GM12878 (cell line): ENCODE measurements around the gene SEC14L1. TPM values are rescaled to one million over a fixed set of nuclear protein-coding genes. Genes with fewer than 3 reads are reported as not detected.

Experiments used
- ATAC-seq: fragments of 200-7000 bp; cut with Tn5 transposase; 3 replicates; pipeline ENCODE4 v1.9.1; 2020; ENCODE audit warnings: mild to moderate bottlenecking, moderate library complexity
- BruUV-seq: library from RNA; stranded (reverse); fragments of 400-500 nt; replicated peaks from 2 replicates; lab custom pipeline; 2021; lab: Mats Ljungman, UMichigan
- CTCF ChIA-PET: fragments of 300-600 bp; sonication (Branson Sonifier 250); formaldehyde crosslinking; extraction: SDS; loops from one replicate; lab custom pipeline; 2021; ENCODE audit warnings: inconsistent platforms; lab: Yijun Ruan, JAX
- POLR2A ChIA-PET: fragments of 350-600 bp; formaldehyde crosslinking; extraction: SDS; loops from one replicate; lab custom pipeline; 2021; ENCODE audit warnings: inconsistent platforms; lab: Charles Lee
- RAD21 ChIA-PET: fragments of 300-600 bp; sonication (Branson Sonifier 250); formaldehyde crosslinking; loops from one replicate; lab custom pipeline; 2023; ENCODE audit warnings: antibody characterized with exemption; ENCODE audit not compliant: unreplicated experiment; lab: Charles Lee
- SMC1A ChIA-PET: fragments of 300-600 bp; sonication (Branson Sonifier 250); formaldehyde crosslinking; loops from one replicate; lab custom pipeline; 2023; ENCODE audit not compliant: unreplicated experiment, uncharacterized antibody; lab: Charles Lee
- DNase-seq: peaks from one replicate; pipeline ENCODE4 v3.0.0-alpha.2; 2011; ENCODE audit warnings: low read depth, low spot score
- FAIRE-seq: peaks from 3 replicates; lab custom pipeline; 2011; peaks lifted over from hg19 to GRCh38; lab: Jason Lieb, UNC
- H2AFZ ChIP-seq: 2 replicates; pipeline ENCODE4 v1.6.0; 2011; ENCODE audit warnings: low read depth, low read length, control low read depth; ENCODE audit not compliant: control insufficient read depth
- H3K27ac ChIP-seq: 2 replicates; pipeline ENCODE4 v1.5.1; 2011; ENCODE audit warnings: control low read depth; ENCODE audit not compliant: control insufficient read depth, insufficient read depth
- H3K27me3 ChIP-seq, 2 experiments: replicated peaks in 1 of 2; 2 replicates each; pipeline versions ENCODE4 v1.6.0 to v1.6.1; 2011; ENCODE audit warnings: low read length in 1 of 2; ENCODE audit not compliant: control insufficient read depth in 2 of 2, insufficient read depth in 2 of 2
- H3K36me3 ChIP-seq, 2 experiments: 2 replicates each; pipeline ENCODE4 v1.5.1; 2011; ENCODE audit warnings: low read length in 1 of 2; ENCODE audit not compliant: control insufficient read depth in 2 of 2, insufficient read depth in 2 of 2
- H3K4me1 ChIP-seq: 2 replicates; pipeline ENCODE4 v1.6.1; 2011; ENCODE audit warnings: mild to moderate bottlenecking, low read length, moderate library complexity, mixed read lengths; ENCODE audit not compliant: control insufficient read depth, insufficient read depth
- H3K4me2 ChIP-seq: 2 replicates; pipeline ENCODE4 v1.6.0; 2011; ENCODE audit warnings: control low read depth; ENCODE audit not compliant: control insufficient read depth, insufficient read depth
- H3K4me3 ChIP-seq: fragments of 200-600 bp; sonication (generic); 2 replicates; pipeline ENCODE4 v1.5.1; 2016
- H3K79me2 ChIP-seq: 2 replicates; pipeline ENCODE4 v1.6.0; 2011; ENCODE audit warnings: low read length; ENCODE audit not compliant: control insufficient read depth, insufficient read depth
- H3K9ac ChIP-seq: 2 replicates; pipeline ENCODE4 v1.8.0; 2011; ENCODE audit warnings: low read length, control low read depth, mixed read lengths; ENCODE audit not compliant: control insufficient read depth, insufficient read depth
- H3K9me3 ChIP-seq: replicated peaks from 3 replicates; pipeline ENCODE4 v1.5.1; 2011; ENCODE audit warnings: mild to moderate bottlenecking, low read length; ENCODE audit not compliant: control insufficient read depth, insufficient read depth
- H4K20me1 ChIP-seq: 2 replicates; pipeline ENCODE4 v1.6.0; 2011; ENCODE audit not compliant: control insufficient read depth, insufficient read depth
- BACH1 ChIP-seq: fragments of 450-650 bp; IDR thresholded peaks from 2 replicates; pipeline ENCODE4 v1.6.1; 2017; ENCODE audit warnings: mild to moderate bottlenecking, borderline replicate concordance
- CBFB ChIP-seq: IDR thresholded peaks from 2 replicates; pipeline ENCODE4 v1.6.1; 2016; ENCODE audit warnings: antibody characterized with exemption, low read depth
- CHD2 ChIP-seq: IDR thresholded peaks from 2 replicates; pipeline ENCODE4 v1.6.1; 2011; ENCODE audit warnings: low read depth, low read length, improper control_type of control experiment, borderline replicate concordance
- E2F8 ChIP-seq: fragments of 450-650 bp; IDR thresholded peaks from 2 replicates; pipeline ENCODE4 v1.6.1; 2018; ENCODE audit warnings: mild to moderate bottlenecking, low read depth, moderate library complexity; ENCODE audit not compliant: partially characterized antibody
- ELK1 ChIP-seq: IDR thresholded peaks from 2 replicates; pipeline ENCODE4 v1.6.1; 2012; ENCODE audit warnings: low read depth, low read length, improper control_type of control experiment
- MEF2B ChIP-seq: fragments of 450-650 bp; IDR thresholded peaks from 2 replicates; pipeline ENCODE4 v1.6.1; 2018; ENCODE audit warnings: mild to moderate bottlenecking, moderate library complexity; ENCODE audit not compliant: partially characterized antibody, poor library complexity, severe bottlenecking
- MLLT1 ChIP-seq: fragments of 450-650 bp; IDR thresholded peaks from 2 replicates; pipeline ENCODE4 v1.6.1; 2016; ENCODE audit warnings: mild to moderate bottlenecking
- MTA3 ChIP-seq: IDR thresholded peaks from 2 replicates; pipeline ENCODE4 v1.6.1; 2012; ENCODE audit warnings: low read length, inconsistent platforms, borderline replicate concordance
- NFYB ChIP-seq: IDR thresholded peaks from 2 replicates; pipeline ENCODE4 v1.6.1; 2011; ENCODE audit warnings: low read depth, mild to moderate bottlenecking, low read length, improper control_type of control experiment, moderate library complexity; ENCODE audit not compliant: insufficient read depth
- POLR2A ChIP-seq: IDR thresholded peaks from 2 replicates; pipeline ENCODE4 v1.6.1; 2011; ENCODE audit warnings: low read depth, mild to moderate bottlenecking, low read length
- POLR2AphosphoS5 ChIP-seq: IDR thresholded peaks from 2 replicates; pipeline ENCODE4 v1.6.1; 2011; ENCODE audit warnings: mild to moderate bottlenecking, low read length, inconsistent platforms
- POU2F2 ChIP-seq: IDR thresholded peaks from 3 replicates; pipeline ENCODE4 v1.6.1; 2011; ENCODE audit warnings: low read depth, mild to moderate bottlenecking, low read length, borderline replicate concordance
- RELB ChIP-seq: fragments of 450-650 bp; IDR thresholded peaks from 2 replicates; pipeline ENCODE4 v1.6.1; 2017; ENCODE audit warnings: low read depth, mild to moderate bottlenecking, moderate library complexity
- SREBF1 ChIP-seq: IDR thresholded peaks from 2 replicates; pipeline ENCODE4 v1.6.1; 2012; ENCODE audit warnings: mild to moderate bottlenecking, low read length
- TCF12 ChIP-seq: IDR thresholded peaks from 2 replicates; pipeline ENCODE4 v1.6.1; 2011; ENCODE audit warnings: low read depth, mild to moderate bottlenecking, low read length
- TCF3 ChIP-seq: IDR thresholded peaks from 2 replicates; pipeline ENCODE4 v1.6.1; 2012; ENCODE audit warnings: low read depth, mild to moderate bottlenecking, low read length, borderline replicate concordance; ENCODE audit not compliant: insufficient read depth
- ZNF274 ChIP-seq: IDR thresholded peaks from one replicate; pipeline ENCODE4 v1.8.0; 2011; ENCODE audit not compliant: insufficient read length, insufficient read depth
- WGBS: methylation state at CpG from one replicate; pipeline ENCODE4 v1.1.6; 2016; ENCODE audit warnings: low lambda C conversion rate; ENCODE audit not compliant: insufficient replicate concordance, insufficient coverage; ENCODE audit errors: missing lambda C conversion rate; 5-methylcytosine and 5-hydroxymethylcytosine counted together
- in situ Hi-C: fragments of 300-500 bp; cut with MboI; formaldehyde crosslinking; loops from 9 replicates; pipeline ENCODE4 v1.14.3; 2018; ENCODE audit warnings: mixed read lengths
- intact Hi-C: fragments of 100-400 bp; cut with micrococcal nuclease; formaldehyde crosslinking; loops from one replicate; pipeline ENCODE4 v1.14.2; 2022; ENCODE audit not compliant: unreplicated experiment
- polyA plus RNA-seq, 11 experiments: library from polyadenylated mRNA; depleted of rRNA in 4 of 11; unstranded in 6 of 11; stranded (reverse) in 5 of 11; fragments of >200 nt; fragmentation: Nextera tagmentation in 4 of 11; fragmentation: Illumina TruSeq in 1 of 11; extraction: Ambion mirVana in 4 of 11; extraction: Trizol in 1 of 11; gene quantifications; 1 replicate in 1 of 11; 2 replicates in 10 of 11; pipeline versions ENCODE4 v1.2.1 to v1.2.3, GENCODE V29; 2011 to 2016; ENCODE audit warnings: inconsistent platforms in 2 of 11, missing spikeins in 2 of 11, low read depth in 1 of 11
- total RNA-seq, 4 experiments: library from RNA; depleted of rRNA in 3 of 4; stranded (reverse); fragments of >200 nt in 3 of 4; fragmentation: Illumina TruSeq in 1 of 4; extraction: Trizol in 1 of 4; gene quantifications; 2 replicates each; pipeline versions ENCODE4 v1.2.1 to v1.2.3, GENCODE V29; 2013 to 2021

Gene SEC14L1
- total and polyA plus RNA-seq, 10 of the 15 experiments (the other 5 are each of a cell fraction or from before 2014, with no cell fraction given): 6.3 to 66.1 (median 33.5) TPM

- H2AFZ ChIP-seq: no peak overlapping the region
- H3K9ac ChIP-seq: peak overlapping the region; percentile 86
- H3K4me1 ChIP-seq: peaks cover 48% of the 10 kb centered on the region
- ChIA-PET RAD21 (interaction anchor here (1.0 to 2.6 kb wide), 4 partner anchors 34 to 176 kb away, joined by 3 to 22 read pairs (median 7); no protein-coding TSS in a partner anchor), SMC1A (interaction anchor here (1.5 to 3.6 kb wide), 8 partner anchors 16 to 56 kb away, joined by 3 to 29 read pairs (median 12); no protein-coding TSS in a partner anchor), POLR2A (interaction anchor here (1.9 to 2.7 kb wide), 3 partner anchors 37 to 179 kb away, joined by 6 to 21 read pairs (median 7); no protein-coding TSS in a partner anchor), CTCF (interaction anchor here (0.6 to 3.5 kb wide), 5 partner anchors 12 to 472 kb away, joined by 3 to 17 read pairs (median 3); no protein-coding TSS in a partner anchor)
- intact Hi-C loops (no loop called here), in situ Hi-C loops (no loop called here)
- peaks cover 8 to 9% of the 10 kb centered on the region in 2 experiments for H3K36me3 ChIP-seq
- ATAC-seq (no peak), FAIRE-seq (no peak), DNase-seq (no peak)
- H3K27ac ChIP-seq: peak overlapping the region; percentile 97
- peak overlapping the region; percentile 69 for H3K4me3 ChIP-seq
- 0% methylated on average over 4 of the region's 4 CpGs for WGBS
- no peaks in the 10 kb centered on the region; the same call in 2 of the 3 replicates for H3K9me3 ChIP-seq
- H4K20me1 ChIP-seq: peaks cover 4% of the 10 kb centered on the region; the same call in 1 of the 2 replicates
- H3K4me2 ChIP-seq: peak overlapping the region; percentile 100
- BruUV-seq: no TSS peak
- H3K79me2 ChIP-seq: peaks cover 75% of the 10 kb centered on the region
- no peaks in the 10 kb centered on the region for H3K27me3 ChIP-seq
- no peak for TF ChIP-seq E2F8
- no peak for TF ChIP-seq MLLT1
- no peak for TF ChIP-seq MTA3
- TF ChIP-seq CBFB: no peak
- no peak for TF ChIP-seq SREBF1
- no peak for TF ChIP-seq RELB
- TF ChIP-seq NFYB: no peak
- peak; percentile 30; the same call in 1 of the 2 replicates for TF ChIP-seq POLR2A
- no peak for TF ChIP-seq ZNF274
- TF ChIP-seq POLR2AphosphoS5: peak; percentile 56; the same call in 1 of the 2 replicates
- TF ChIP-seq MEF2B: peak; percentile 47
- TF ChIP-seq TCF3: 0 out of 2 replicates have a peak, but pooled peaks have one; percentile 69
- TF ChIP-seq TCF12: 0 out of 2 replicates have a peak, but pooled peaks have one; percentile 34
- no peak for TF ChIP-seq CHD2
- no peak for TF ChIP-seq BACH1
- TF ChIP-seq POU2F2: no peak
- TF ChIP-seq ELK1: no peak
Measured at GRCh38 chr17:77144227-77144626, 3.5 kb downstream of the SEC14L1 start.
